Hepatocyte (in vitro differentiated cells): ENCODE results near the gene TRIM60. TPM values are rescaled to one million over a fixed set of nuclear protein-coding genes. Genes with fewer than 3 reads are reported as not detected.
"Not testable (repeated sequence)": the region's sequence is repeated elsewhere in the genome, so short reads cannot be mapped to it uniquely, and the experiment has no call there.

Experiments used
- DNase-seq: peaks from one replicate; pipeline ENCODE4 v3.0.0-alpha.2; 2016; ENCODE audit warnings: low spot score
- H2AFZ ChIP-seq: fragments of 200-600 bp; sonication (generic); 2 replicates; pipeline ENCODE4 v1.6.0; 2016; ENCODE audit warnings: antibody characterized with exemption, mild to moderate bottlenecking
- H3K27ac ChIP-seq: fragments of 200-600 bp; sonication (generic); 2 replicates; pipeline ENCODE4 v1.5.1; 2016; ENCODE audit warnings: mild to moderate bottlenecking
- H3K27me3 ChIP-seq: fragments of 200-600 bp; sonication (generic); 2 replicates; pipeline ENCODE4 v1.6.1; 2016
- H3K36me3 ChIP-seq: fragments of 200-600 bp; sonication (generic); replicated peaks from 2 replicates; pipeline ENCODE4 v1.5.1; 2016; ENCODE audit warnings: low read depth; ENCODE audit not compliant: insufficient read depth
- H3K4me1 ChIP-seq: fragments of 200-600 bp; sonication (generic); 2 replicates; pipeline ENCODE4 v1.5.1; 2016; ENCODE audit warnings: mild to moderate bottlenecking, moderate library complexity; ENCODE audit not compliant: insufficient read depth
- H3K4me2 ChIP-seq: fragments of 200-600 bp; sonication (generic); 2 replicates; pipeline ENCODE4 v1.6.0; 2016
- H3K4me3 ChIP-seq: fragments of 200-600 bp; sonication (generic); 2 replicates; pipeline ENCODE4 v1.5.1; 2016; ENCODE audit warnings: mild to moderate bottlenecking
- H3K79me2 ChIP-seq: fragments of 200-600 bp; sonication (generic); 2 replicates; pipeline ENCODE4 v1.6.0; 2017; ENCODE audit warnings: mild to moderate bottlenecking
- H3K9me2 ChIP-seq: fragments of 200-600 bp; sonication (generic); replicated peaks from 2 replicates; pipeline ENCODE4 v1.6.0; 2017; ENCODE audit warnings: mild to moderate bottlenecking; ENCODE audit not compliant: insufficient read depth
- H3K9me3 ChIP-seq: fragments of 200-600 bp; sonication (generic); 2 replicates; pipeline ENCODE4 v1.5.1; 2016; ENCODE audit warnings: low read depth, mild to moderate bottlenecking
- H4K20me1 ChIP-seq: fragments of 200-600 bp; sonication (generic); 2 replicates; pipeline ENCODE4 v1.6.0; 2016; ENCODE audit warnings: mild to moderate bottlenecking; ENCODE audit not compliant: insufficient read depth, poor library complexity, severe bottlenecking
- CTCF ChIP-seq: fragments of 200-600 bp; sonication (generic); IDR thresholded peaks from 2 replicates; pipeline ENCODE4 v1.5.1; 2016; ENCODE audit warnings: antibody characterized with exemption, mild to moderate bottlenecking; ENCODE audit not compliant: poor library complexity
- EZH2 ChIP-seq: fragments of 200-600 bp; sonication (generic); IDR thresholded peaks from 2 replicates; pipeline ENCODE4 v1.6.1; 2016; ENCODE audit warnings: antibody characterized with exemption, mild to moderate bottlenecking, borderline replicate concordance
- EZH2phosphoT487 ChIP-seq: fragments of 200-600 bp; sonication (generic); IDR thresholded peaks from one replicate; pipeline ENCODE4 v1.6.1; 2018; ENCODE audit warnings: antibody characterized with exemption, mild to moderate bottlenecking, low read depth, moderate library complexity; ENCODE audit not compliant: unreplicated experiment, severe bottlenecking
- WGBS: methylation state at CpG from one replicate; pipeline ENCODE4 v1.1.6; 2016; ENCODE audit warnings: low lambda C conversion rate; ENCODE audit errors: missing lambda C conversion rate; 5-methylcytosine and 5-hydroxymethylcytosine counted together
- polyA plus RNA-seq: library from polyadenylated mRNA; unstranded; fragments of >200 nt; fragmentation: Nextera tagmentation; extraction: Ambion mirVana; gene quantifications from 2 replicates; pipeline ENCODE4 v1.2.1, GENCODE V29; 2016
- total RNA-seq: library from RNA; depleted of rRNA; stranded (reverse); fragments of >200 nt; gene quantifications from 2 replicates; pipeline ENCODE4 v1.2.3, GENCODE V29; 2014

TRIM60 gene
- total and polyA plus RNA-seq, 2 experiments from 2014 or later: not detected

GRCh38 chr4:165016971-165017370, 14.8 kb upstream of the TRIM60 start:
- Histone ChIP-seq H2AFZ (no peak overlapping the region), H3K4me1 (no peaks in the 10 kb centered on the region), H3K4me2 (no peak overlapping the region), H3K36me3 (no peaks in the 10 kb centered on the region), H3K27ac (no peak overlapping the region), H4K20me1 (no peaks in the 10 kb centered on the region), H3K9me2 (no peaks in the 10 kb centered on the region), H3K27me3 (no peaks in the 10 kb centered on the region), H3K79me2 (no peaks in the 10 kb centered on the region), H3K9me3 (no peaks in the 10 kb centered on the region), H3K4me3 (no peak overlapping the region)
- no peak for DNase-seq
- WGBS: 59% methylated on average over 5 of the region's 5 CpGs
- TF ChIP-seq EZH2phosphoT487 (no peak), EZH2 (no peak), CTCF (peak; percentile 9)

- not testable (repeated sequence) for H3K27ac ChIP-seq, H3K4me3 ChIP-seq, H3K27me3 ChIP-seq, H4K20me1 ChIP-seq, H3K79me2 ChIP-seq, H3K9me3 ChIP-seq, H3K4me2 ChIP-seq, H2AFZ ChIP-seq, DNase-seq, H3K9me2 ChIP-seq, H3K4me1 ChIP-seq, H3K36me3 ChIP-seq
- WGBS: 97% methylated on average over 11 of the region's 30 CpGs
Observed at GRCh38 chr4:165019995-165020394, 11.8 kb upstream of the TRIM60 start.

- not testable (repeated sequence) for H3K27me3 ChIP-seq, H4K20me1 ChIP-seq, H3K4me3 ChIP-seq, H3K36me3 ChIP-seq, H3K27ac ChIP-seq, H3K79me2 ChIP-seq, H3K9me3 ChIP-seq, DNase-seq, H3K4me1 ChIP-seq, H3K9me2 ChIP-seq, H2AFZ ChIP-seq, H3K4me2 ChIP-seq
- WGBS: 93% methylated on average over 8 of the region's 8 CpGs
Observed at GRCh38 chr4:165025782-165026181, 6.0 kb upstream of the TRIM60 start.

- Histone ChIP-seq H3K4me1 (no peaks in the 10 kb centered on the region), H3K4me2 (no peak overlapping the region), H3K27me3 (no peaks in the 10 kb centered on the region), H3K79me2 (no peaks in the 10 kb centered on the region), H3K4me3 (no peak overlapping the region), H2AFZ (no peak overlapping the region), H3K36me3 (no peaks in the 10 kb centered on the region), H4K20me1 (no peaks in the 10 kb centered on the region), H3K27ac (no peak overlapping the region), H3K9me3 (no peaks in the 10 kb centered on the region), H3K9me2 (no peaks in the 10 kb centered on the region)
- no peak for DNase-seq
- WGBS: 90% methylated on average over 7 of the region's 7 CpGs
- no peak for TF ChIP-seq EZH2phosphoT487
- no peak for TF ChIP-seq EZH2
- no peak for TF ChIP-seq CTCF
Observed at GRCh38 chr4:165027762-165028402, 3.9 kb upstream of the TRIM60 start.
